KOPT-K1 (cell line): ENCODE data around the gene SELENOW.
"Not testable (repeated sequence)": the region's sequence is repeated elsewhere in the genome, so short reads cannot be mapped to it uniquely, and the experiment has no call there.

Source experiments
- H3K27ac ChIP-seq: fragments of 200-600 bp; sonication (generic); 2 replicates; pipeline ENCODE4 v1.5.1; 2016; ENCODE audit warnings: antibody characterized with exemption, mild to moderate bottlenecking, low read depth, low read length; ENCODE audit not compliant: poor library complexity, severe bottlenecking
- H3K36me3 ChIP-seq: fragments of 200-600 bp; sonication (generic); 2 replicates; pipeline ENCODE4 v1.5.1; 2017; ENCODE audit warnings: antibody characterized with exemption, mild to moderate bottlenecking, low read length, moderate library complexity; ENCODE audit not compliant: insufficient read depth
- H3K9me3 ChIP-seq: fragments of 200-600 bp; sonication (generic); 2 replicates; pipeline ENCODE4 v1.5.1; 2017; ENCODE audit warnings: antibody characterized with exemption, low read length, mild to moderate bottlenecking; ENCODE audit not compliant: insufficient read depth, poor library complexity, severe bottlenecking

Gene SELENOW

GRCh38 chr19:47813995-47814328, 35.5 kb downstream of the SELENOW start:
- Histone ChIP-seq H3K9me3 (no peaks in the 10 kb centered on the region), H3K36me3 (no peaks in the 10 kb centered on the region), H3K27ac (no peak overlapping the region)

- H3K9me3 ChIP-seq, H3K27ac ChIP-seq, H3K36me3 ChIP-seq: not testable (repeated sequence)
Observed at GRCh38 chr19:47816270-47816669, 37.8 kb downstream of the SELENOW start.

- H3K9me3 ChIP-seq, H3K27ac ChIP-seq, H3K36me3 ChIP-seq: not testable (repeated sequence)
Observed at GRCh38 chr19:47818221-47818620, 39.7 kb downstream of the SELENOW start.

GRCh38 chr19:47819858-47820257, 41.4 kb downstream of the SELENOW start:
- Histone ChIP-seq H3K27ac (no peak overlapping the region), H3K9me3 (no peaks in the 10 kb centered on the region), H3K36me3 (no peaks in the 10 kb centered on the region)

- H3K36me3 ChIP-seq, result no peaks in the 10 kb centered on the region
- no peaks in the 10 kb centered on the region for H3K9me3 ChIP-seq
- H3K27ac ChIP-seq, result no peak overlapping the region
Observed at GRCh38 chr19:47820410-47820809, 41.9 kb downstream of the SELENOW start.

- Histone ChIP-seq H3K27ac (no peak within 1 kb of the TSS), H3K36me3 (no peaks in the 10 kb centered on the region), H3K9me3 (no peaks in the 10 kb centered on the region)
Observed at GRCh38 chr19:47821460-47822020, 43.0 kb downstream of the SELENOW start, which contains the start of gene CRX. TSS of gene CRX (plus strand) at chr19:47821937. CDS start at chr19:47834444, 12,507 bp downstream.

- Histone ChIP-seq H3K27ac (no peak overlapping the region), H3K36me3 (no peaks in the 10 kb centered on the region), H3K9me3 (no peaks in the 10 kb centered on the region)
Observed at GRCh38 chr19:47824396-47824795, 45.9 kb downstream of the SELENOW start.

- H3K9me3 ChIP-seq, result no peaks in the 10 kb centered on the region
- no peak overlapping the region for H3K27ac ChIP-seq
- no peaks in the 10 kb centered on the region for H3K36me3 ChIP-seq
Observed at GRCh38 chr19:47826800-47827199, 48.3 kb downstream of the SELENOW start.

- Histone ChIP-seq H3K9me3 (no peaks in the 10 kb centered on the region), H3K36me3 (no peaks in the 10 kb centered on the region), H3K27ac (no peak overlapping the region)
Observed at GRCh38 chr19:47832723-47833122, 54.2 kb downstream of the SELENOW start.
